Liver (tissue), 3 donors: ENCODE results near the gene ASB13.

ENCODE experiments used
- CTCF ChIP-seq: fragments of 150-350 bp; IDR thresholded peaks from 2 replicates; pipeline ENCODE4 v1.5.1; 2017; ENCODE audit warnings: improper control_type of control experiment, low read depth, low read length; ENCODE audit not compliant: missing input control
- FOXA2 ChIP-seq: IDR thresholded peaks from 2 replicates; pipeline ENCODE4 v1.6.1; 2016; ENCODE audit warnings: antibody characterized with exemption
- MAX ChIP-seq: IDR thresholded peaks from 2 replicates; pipeline ENCODE4 v1.6.1; 2016; ENCODE audit warnings: antibody characterized with exemption
- RAD21 ChIP-seq, 2 donors: IDR thresholded peaks; 2 replicates each; pipeline ENCODE4 v1.6.1; 2016; ENCODE audit warnings: antibody characterized with exemption in 2 of 2, mild to moderate bottlenecking in 2 of 2
- donor health status: healthy.
- donor health status: healthy.

DNA sequence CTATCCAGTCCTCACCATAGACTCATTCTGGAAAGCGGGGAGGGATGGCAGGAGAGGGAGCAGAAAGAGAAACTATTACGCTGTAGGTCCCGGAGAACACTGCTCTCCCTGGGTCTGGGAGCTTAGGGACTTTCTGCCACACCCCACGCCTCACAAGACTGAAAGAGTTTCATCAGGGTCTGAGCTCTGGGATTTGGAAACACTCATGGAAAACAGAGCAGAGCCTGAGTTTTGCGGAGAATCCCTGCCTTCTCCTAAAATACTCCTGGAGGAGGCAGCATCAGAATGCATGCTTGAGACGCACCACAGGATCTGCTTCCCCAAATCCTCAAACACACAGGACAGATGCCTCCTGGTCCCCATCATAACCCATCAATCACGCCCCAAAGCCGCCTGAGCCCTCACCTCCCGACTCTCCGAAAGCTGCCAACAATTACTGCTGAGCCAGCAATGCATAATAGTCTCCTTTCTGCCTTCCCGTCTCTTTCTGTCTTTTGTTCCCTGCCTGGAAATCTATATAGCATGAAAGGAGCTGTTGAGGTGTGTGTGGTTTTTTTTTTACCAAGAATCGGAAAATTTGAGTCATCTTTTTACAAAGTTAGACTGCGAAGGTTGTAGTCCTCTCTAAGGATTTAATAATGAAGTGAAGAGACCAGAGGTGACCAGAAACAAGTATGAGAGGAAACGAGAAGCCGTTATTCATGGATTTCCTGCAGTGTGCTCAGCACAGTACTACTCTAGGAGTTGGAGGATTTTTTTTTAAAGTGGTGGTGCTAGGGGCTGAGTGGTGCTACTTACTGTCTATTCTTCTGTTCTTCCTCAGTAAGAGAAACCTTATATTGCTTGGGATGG lies 37.7 kb downstream of the ASB13 start:
- TF ChIP-seq MAX (no peak), CTCF (no peak), RAD21 (IDR thresholded peaks at IDR 0.05) (no peak), FOXA2 (no peak)
